Frontal cortex (tissue), 4 donors: ENCODE results near the gene SLC30A9. TPM values are rescaled to one million over a fixed set of nuclear protein-coding genes. Genes with fewer than 3 reads are reported as not detected.

ENCODE experiments used
- DNase-seq, 2 donors: peaks; one replicate each; pipeline ENCODE4 v3.0.0; 2012; ENCODE audit warnings: low spot score in 2 of 2
- FAIRE-seq: peaks from 2 replicates; lab custom pipeline; 2012; peaks lifted over from hg19 to GRCh38; lab: Jason Lieb, UNC
- total RNA-seq: library from RNA; depleted of rRNA; stranded (reverse); fragments of >200 nt; gene quantifications from one replicate; pipeline ENCODE4 v1.2.3, GENCODE V29; 2014
- donor health status: control.
- donor health status: control.
- donor health status: control.

Gene SLC30A9
- total RNA-seq, 1 donor from 2014 or later: 112 TPM

DNA sequence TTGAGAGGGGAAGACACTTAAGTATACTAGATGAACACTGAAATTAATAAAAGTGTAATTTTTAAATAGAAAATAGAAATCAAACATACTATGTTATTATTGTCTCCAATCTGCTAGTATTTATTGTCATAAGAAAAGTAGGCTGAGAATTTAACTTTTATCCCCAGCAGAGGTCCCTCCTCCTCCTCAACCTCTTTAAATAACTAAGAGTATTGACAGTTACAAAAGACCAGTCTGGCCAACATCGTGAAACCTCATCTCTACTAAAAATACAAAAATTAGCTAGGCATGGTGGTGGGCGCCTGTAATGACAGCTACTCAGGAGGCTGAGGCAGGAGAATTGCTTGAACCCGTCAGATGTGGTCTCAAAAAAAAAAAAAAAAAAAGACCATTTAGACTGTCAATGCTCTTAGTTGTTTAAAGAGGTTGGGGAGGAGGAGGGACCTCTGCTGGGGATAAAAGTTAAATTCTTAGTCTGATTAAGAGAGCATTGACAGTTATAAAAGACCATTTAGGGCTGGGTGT lies 4.2 kb downstream of the SLC30A9 start:
- FAIRE-seq (no peak), DNase-seq (no peak)

DNA sequence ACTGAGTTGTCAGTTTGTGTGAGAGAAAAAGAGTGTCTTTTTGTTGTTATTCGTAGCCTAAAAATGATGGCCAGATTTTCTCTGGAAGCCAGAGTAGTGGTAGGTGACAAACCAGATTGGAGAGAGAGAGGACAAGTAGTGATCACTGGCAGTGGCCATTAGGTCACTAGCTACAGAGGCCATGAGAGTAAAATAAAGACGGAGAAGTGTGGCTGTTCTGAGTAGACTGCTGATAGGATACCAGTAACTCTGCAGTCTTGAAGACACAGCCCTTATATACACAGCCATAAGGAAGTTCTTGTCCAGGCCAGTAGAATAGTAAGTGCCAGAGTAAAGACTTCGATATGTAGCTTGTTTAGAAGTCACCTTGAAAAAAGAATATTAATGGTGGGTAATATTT lies 7.7 kb downstream of the SLC30A9 start:
- FAIRE-seq: no peak

DNA sequence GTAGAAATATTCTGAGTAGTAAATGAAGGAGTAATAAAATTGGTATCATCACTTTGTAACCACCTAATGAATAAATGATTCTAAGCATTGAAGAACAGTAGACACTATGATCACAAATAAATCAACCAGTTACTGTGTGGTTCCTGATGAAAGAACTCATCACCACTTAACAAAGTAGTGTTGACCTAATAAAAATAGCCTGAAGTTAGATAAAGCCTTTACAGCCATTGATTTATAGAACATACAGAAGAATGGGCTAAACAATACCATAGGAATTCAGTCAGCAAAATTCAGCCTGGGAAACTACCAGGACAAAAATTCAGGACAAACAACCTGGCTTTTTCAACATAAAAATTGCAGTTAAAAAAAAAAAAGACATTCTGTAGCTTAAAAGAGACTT lies 9.0 kb downstream of the SLC30A9 start:
- DNase-seq (no peak), FAIRE-seq (no peak)

More for the DNA sequence above, 7.7 kb downstream of the SLC30A9 start:
- no peak for DNase-seq

DNA sequence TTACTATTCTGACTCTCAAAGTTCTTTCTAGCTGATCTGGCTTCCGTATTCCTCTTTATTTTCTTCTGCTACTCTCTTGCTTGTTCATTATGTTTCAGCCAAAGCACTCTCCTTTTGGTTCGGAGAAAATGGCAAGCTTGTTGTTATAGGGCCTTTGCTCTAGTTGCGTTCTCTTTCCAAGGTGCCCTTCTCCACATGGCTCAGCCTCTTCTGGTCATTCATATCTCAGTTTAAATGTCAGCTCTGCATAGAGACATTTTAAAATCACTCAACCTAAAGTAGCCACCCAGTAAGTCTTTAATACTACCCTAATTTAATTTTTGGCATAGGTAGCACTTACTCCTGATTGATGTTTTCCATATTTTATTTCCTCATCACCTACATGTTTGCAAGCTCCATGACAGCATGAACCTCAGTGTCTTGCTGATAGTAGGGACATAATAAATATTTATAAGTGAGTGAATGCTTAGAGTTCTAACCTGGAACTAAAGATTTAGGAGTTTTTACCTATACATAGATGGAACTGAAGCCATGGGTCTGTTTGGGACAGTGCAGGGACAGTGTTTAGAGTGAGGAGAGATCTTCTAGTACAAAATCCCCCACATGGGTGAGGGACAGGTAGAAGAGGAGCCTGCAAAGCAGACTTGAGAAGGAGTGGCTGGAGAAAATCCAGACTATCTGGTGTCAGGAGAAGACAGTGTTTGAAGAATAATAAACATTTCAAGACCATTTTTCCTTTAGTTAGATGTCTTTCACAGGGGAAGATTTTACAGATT lies 17.9 kb downstream of the SLC30A9 start:
- FAIRE-seq: no peak
- no peak for DNase-seq

DNA sequence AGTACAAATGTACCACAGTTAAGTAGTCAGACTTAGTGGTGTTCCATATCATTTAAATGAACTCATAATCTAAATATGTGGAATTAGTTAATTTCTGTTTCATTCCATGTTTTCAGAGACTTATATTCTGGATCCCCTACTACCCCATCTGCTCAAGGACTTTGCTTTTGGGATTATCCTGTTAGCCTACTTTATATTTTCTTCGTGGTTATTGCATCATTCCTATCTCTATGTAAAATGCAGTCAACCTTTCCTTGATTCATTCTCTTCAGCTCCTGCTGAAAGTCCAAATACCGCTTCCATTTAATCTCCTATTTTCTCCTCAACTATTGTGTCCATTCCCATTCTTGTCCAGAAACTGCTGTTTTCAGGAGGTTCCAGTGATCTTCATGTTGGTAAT lies 25.1 kb downstream of the SLC30A9 start:
- DNase-seq (no peak), FAIRE-seq (no peak)

DNA sequence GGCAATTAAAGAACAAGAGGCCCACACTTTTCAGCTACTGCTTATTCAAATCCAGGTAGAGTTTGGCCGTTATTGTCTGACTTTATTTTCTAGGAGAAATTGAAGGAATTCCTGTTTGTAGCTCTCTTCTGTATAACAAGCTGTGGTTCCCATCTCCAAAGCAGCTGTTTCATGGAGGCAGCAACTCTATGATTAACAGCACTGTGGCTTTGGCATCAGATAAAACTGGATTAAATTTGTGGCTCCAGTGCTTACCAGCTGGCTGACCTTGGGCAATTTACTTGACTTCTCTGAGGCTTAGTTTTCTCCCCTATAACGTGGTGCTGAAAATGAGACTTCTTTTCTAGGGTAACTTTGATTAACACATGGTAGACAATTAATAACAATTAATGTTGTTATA lies 28.1 kb downstream of the SLC30A9 start:
- FAIRE-seq: no peak
- DNase-seq: no peak

DNA sequence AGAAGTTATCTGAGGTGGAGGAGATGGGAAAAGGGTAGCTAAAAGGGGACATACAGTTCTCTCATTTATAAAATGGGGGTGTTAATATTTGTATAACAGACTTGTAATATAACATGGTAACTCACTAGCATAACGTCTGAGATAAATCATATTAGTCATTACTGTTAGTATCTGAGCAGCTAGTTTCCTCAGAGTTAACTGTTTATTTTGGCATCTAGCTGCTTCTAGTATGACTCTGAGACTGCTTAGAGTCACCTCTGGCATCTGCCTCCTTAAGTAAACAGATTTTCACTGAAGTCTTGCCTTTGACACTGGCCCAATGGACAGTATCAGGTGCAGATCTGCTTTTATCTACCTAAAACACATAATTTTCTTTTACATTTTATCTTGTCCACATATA lies 58.1 kb downstream of the SLC30A9 start:
- DNase-seq (no peak), FAIRE-seq (no peak)

DNA sequence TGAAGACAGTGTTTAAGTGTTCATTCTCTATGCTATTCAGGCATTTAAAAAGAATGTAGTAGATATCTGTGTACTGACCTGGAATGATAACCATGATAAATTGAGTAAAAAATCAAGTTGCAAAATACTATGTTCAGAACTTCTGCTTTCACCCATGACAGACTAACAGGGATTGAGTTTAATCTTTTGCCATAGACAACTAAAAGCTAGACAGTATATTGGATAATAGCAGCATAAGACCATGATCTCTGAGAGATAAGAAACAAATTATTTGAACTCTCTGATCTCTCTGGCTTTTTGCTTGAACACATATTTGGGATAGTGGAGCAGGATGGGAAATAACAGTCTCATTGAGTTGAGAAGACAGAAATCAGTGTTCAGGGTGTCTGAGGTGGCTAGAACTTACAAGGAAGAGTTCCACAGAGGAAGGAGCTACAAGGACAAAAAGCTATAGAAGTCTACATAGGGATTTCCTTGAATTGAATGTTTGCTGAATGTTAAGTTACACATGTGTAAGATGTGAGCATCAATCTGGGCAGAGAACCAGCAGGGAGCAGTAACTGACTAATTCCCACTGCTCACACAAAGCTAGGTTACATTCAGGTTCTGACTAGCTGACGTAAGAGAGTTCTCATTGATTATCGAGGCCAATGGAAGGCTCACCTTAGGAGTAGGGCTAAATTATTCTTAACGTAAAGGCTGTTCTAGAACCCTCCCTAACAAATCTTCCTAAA lies 60.4 kb downstream of the SLC30A9 start:
- FAIRE-seq: no peak
- DNase-seq: no peak

DNA sequence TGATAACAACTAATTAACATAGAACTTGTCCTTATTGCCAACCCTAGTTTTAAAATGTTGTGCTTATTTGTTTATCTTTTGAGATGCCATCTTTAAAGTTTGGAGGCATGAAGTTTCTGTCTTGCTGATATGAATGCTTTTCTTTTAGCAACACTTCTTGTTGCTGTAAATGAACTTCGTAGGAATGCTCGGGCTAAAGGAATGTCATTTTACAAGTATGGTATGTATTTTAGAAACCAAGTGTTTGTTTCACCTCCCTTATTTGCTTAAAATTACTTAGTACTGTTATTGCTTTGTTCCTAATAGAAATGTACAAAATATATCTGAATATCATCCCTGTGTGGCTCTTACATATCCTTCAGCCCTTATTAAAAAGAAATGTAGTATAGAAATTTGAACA lies 76.1 kb downstream of the SLC30A9 start:
- no peak for DNase-seq
- no peak for FAIRE-seq

DNA sequence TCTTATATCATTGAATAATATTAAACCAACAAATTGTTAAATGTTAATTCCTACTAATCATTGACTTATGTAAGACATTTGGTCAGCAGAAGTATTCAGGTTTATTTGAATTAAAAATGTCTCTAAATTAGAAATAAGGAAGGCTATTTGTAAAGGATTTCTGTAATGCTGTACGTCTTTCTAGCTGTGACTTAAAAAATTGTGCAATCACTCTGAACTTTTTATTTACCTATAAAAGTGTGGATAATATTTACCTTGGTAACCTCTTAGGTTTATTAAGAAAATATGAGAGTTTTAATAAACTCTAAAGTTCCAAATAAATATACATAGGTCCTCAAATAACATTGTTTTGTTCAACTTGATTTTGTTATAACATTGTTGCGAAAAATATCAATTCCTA lies 76.9 kb downstream of the SLC30A9 start:
- no peak for FAIRE-seq
- no peak for DNase-seq

DNA sequence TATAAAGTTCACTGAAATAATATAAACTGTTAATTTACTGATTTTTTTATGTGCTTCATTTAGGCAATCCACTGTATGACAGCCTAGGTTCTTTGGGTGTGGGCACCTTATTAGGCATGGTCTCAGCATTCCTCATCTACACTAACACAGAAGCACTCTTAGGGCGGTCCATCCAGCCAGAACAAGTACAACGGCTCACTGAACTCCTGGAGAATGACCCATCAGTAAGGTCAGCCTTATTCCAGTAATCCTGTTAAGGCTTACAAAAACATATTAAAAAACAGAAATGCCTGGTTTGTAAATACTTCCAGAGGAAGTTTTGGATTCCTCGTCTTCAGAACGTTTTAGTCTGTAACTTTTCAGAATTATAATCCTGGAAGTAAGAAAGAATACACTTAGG lies 80.1 kb downstream of the SLC30A9 start:
- DNase-seq: no peak
- no peak for FAIRE-seq

DNA sequence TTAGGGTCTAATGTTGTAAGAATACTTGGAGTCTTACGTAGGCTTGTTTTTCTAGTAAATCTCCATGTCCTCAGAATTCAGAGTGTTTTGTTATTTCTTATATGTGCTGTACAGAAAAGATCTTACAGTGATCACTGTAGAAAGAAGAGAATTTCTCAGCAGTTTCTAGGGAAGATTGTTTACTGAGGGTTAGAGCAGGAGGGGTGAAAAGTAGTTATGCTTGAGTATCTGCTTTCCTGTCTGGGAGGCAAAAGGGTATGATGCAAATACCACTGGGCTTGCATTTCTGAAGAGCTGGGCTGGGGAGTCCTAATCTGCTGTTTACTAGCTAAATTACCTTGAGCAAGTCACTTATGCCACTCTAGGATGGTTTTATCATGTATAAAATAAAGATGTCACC lies 84.0 kb downstream of the SLC30A9 start:
- DNase-seq (no peak), FAIRE-seq (no peak)

DNA sequence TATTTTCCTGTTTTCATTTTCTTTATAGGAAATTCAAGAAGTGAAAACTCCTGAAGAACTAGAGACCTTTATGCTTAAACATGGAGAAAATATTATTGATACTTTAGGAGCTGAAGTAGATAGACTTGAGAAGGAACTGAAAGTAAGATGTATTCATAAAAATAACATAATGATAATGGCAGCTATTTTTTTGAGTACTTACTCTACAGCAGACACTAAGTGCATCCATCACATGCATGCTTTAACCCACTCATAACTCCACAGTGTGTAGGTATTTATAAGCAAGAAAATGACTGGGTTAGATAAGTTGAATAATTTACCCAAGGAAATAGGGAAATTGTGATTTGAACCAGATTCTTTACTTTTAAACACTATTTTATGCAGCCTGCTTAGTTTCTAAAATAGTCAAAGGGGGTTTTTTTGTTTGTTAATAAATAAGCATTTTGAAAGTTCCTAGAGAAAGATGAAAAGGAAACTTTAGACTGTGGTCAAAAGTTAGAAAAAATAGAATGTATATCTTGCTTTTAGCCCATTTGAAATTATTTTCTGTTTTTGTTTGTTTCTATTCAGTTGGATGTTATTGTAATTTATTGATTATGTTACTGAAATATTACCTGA lies 88.0 kb downstream of the SLC30A9 start:
- no peak for FAIRE-seq
- no peak for DNase-seq

DNA sequence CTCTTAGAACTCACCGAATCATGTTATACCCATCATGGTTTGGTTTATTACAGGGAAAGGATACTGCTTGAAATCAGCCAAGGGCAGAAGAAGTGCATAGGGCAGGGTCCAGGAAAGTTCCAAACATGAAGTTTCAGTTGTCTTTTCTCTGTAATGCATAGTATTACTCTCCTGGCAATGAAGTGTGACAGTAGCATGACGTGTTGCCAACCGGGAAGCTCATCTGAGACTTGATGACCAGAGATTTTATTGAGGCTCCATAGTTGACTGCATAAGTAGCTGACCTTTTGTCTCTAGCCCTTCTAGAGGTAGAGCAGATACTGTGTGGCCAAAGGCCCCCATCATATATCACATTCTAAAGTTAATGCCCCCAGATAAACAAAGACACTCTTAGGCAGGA lies 90.0 kb downstream of the SLC30A9 start:
- DNase-seq (no peak), FAIRE-seq (no peak)

DNA sequence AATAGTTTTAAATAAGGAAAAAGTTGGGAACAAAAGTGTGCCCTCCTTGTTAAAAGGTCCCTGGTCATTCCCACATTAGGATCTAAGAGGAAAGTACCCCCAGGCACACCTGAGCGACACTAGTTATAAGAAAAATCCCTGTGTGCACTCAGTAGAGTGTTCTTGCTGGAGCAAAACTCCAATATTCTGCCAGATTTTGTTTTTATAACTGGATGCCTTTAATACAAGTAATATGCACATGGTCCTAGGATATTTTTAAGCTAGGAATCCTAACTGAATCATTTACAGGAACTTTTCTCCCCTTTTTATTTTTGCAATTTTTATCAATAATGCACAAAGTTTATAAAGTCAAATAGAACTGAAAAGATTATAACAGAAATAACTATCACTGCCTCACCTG lies 93.5 kb downstream of the SLC30A9 start:
- DNase-seq: no peak
- FAIRE-seq: no peak

DNA sequence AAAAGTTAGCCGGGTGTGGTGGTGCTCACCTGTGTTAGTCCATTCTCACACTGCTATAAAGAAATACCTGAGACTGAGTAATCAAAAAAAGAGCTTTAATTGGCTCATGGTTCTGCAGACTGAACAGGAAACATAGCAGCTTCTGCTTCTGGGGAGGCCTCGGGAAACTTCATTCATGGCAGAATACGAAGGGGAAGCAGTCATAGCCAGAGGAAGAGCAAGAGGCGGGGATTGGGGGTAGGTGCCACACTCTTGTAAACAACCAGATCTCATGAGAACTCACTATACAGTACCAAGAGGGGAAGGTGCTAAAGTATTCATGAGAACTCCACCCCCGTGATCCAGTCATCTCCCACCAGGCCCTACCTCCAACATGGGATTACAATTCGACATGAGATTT lies 98.1 kb downstream of the SLC30A9 start:
- no peak for FAIRE-seq

DNA sequence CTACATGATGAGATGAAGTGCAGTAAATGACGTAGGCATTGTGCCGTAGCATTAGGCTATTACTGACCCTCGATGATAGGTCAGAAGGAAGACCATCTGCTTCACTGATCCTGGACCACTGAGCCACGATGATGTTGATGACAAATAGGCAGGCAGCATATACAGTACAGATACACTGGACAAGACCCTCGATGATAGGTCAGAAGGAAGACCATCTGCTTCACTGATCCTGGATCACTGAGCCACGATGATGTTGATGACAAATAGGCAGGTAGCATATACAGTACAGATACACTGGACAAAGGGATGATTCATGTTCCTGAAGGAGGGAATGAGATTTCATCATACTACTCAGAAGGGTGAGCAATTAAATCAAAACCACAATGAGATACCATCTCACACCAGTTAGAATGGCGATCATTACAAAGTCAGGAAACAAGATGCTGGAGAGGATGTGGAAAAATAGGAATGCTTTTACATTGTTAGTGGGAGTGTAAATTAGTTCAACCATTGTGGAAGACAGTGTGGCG lies 111.2 kb downstream of the SLC30A9 start:
- no peak for FAIRE-seq
- no peak for DNase-seq

More for the DNA sequence above, 98.1 kb downstream of the SLC30A9 start:
- DNase-seq: no peak

DNA sequence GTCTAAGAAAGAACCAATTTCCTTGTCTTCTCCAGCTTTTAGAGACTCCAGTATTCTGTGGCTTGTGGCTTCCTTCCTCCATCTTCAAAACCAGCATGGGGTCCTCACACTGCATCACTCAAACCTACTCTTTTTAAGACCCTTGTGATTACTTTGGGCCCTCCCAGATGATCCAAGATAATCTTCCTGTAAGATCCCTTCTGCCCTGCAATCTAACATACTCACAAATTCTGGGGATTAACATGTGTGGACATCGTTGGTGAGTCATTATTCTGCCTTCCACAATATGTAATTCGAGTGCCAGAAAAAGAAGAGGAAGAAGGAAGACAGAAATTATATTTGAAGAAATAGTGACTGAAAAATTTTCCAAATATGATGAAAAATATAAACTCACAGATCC lies 114.2 kb downstream of the SLC30A9 start:
- no peak for FAIRE-seq
- no peak for DNase-seq

DNA sequence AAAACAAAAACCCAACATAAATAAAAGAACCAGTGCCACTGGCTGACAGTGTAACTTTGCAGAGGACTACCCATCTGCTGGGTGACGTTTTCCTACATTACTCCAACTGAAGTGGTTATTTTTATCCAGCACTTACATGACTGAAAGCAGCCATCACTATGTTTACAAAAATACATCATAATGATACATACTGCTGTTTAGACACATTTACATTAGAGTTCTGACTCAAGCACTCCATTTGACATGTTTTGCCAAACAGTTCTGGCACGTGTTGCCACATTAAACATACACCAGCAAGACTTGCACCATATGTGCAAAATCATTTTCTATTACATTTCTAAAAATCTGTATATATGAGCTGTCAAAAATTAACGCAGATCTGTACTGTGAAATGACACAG lies 122.5 kb downstream of the SLC30A9 start:
- DNase-seq: no peak
- no peak for FAIRE-seq

DNA sequence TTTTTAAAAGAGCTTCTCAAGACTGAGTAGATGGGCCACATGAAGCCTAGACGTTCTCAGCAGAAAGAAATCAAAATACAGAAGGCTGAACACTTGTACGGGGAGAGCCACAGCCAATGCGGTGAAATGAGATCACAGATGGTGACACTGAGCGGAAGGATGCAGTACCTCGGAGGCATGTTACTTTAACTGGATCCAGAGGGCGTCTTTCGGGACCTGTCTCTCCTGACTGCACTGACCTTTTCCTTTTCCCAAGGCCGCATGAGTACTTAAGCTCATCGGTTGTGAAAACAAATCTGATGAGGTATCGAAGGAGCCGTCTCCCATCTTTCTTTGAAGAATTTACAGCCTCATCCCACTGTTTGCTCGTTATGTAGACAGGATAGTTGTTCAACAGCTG lies 129.6 kb downstream of the SLC30A9 start:
- FAIRE-seq: no peak
- no peak for DNase-seq

DNA sequence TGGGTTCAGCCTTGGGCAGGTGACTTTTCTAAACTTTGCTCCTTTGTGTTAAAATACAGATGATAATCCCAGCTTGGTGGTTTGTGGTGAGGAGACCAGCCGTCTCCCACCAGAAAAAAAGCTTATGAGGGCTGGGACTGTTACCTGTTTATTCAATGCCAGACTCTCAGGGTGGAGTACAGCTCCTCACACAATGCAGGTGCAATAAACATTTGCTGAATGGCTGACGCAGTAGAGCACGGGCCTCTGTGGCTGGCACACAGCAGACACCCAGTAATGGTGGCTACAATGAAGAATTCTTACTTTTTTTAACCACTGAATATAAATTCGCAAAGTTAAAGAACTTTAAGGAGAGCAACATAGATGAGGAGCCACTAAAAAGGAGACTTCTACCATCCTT lies 131.9 kb downstream of the SLC30A9 start:
- DNase-seq: no peak
- FAIRE-seq: no peak
